ENCODE results near the gene SHLD1.

GRCh38 chr20:5737619-5737953 is 12.6 kb upstream of the SHLD1 start:
- TF ChIP-seq EZH2 (IDR thresholded peaks at IDR 0.05; ENCODE audit: insufficient read depth, poor library complexity, severe bottlenecking) (no peak), EZH2phosphoT487 (IDR thresholded peaks at IDR 0.05; ENCODE audit: insufficient read depth, low read depth) (no peak)

All from GM23248 (cell line).